HepG2 (cell line): ENCODE measurements around the gene INTS14. TPM values are rescaled to one million over a fixed set of nuclear protein-coding genes. Genes with fewer than 3 reads are reported as not detected.

Experiments
- ATAC-seq: fragments of 200-7000 bp; cut with Tn5 transposase; 3 replicates; pipeline ENCODE4 v1.9.1; 2020; ENCODE audit warnings: mild to moderate bottlenecking, moderate library complexity
- BruUV-seq: library from RNA; stranded (reverse); fragments of 400-500 nt; replicated peaks from 2 replicates; lab custom pipeline; 2021; lab: Mats Ljungman, UMichigan
- CTCF ChIA-PET: fragments of 300-600 bp; formaldehyde crosslinking; extraction: SDS; loops from one replicate; lab custom pipeline; 2021; ENCODE audit warnings: low total read pairs, inconsistent platforms, low intra/inter-chr PET ratio; lab: Yijun Ruan, JAX
- POLR2A ChIA-PET: fragments of 350-600 bp; sonication (Branson Sonifier 250); formaldehyde crosslinking; loops from one replicate; lab custom pipeline; 2020; ENCODE audit warnings: antibody characterized with exemption, inconsistent platforms; lab: Yijun Ruan, JAX
- DNase-seq: peaks from one replicate; pipeline ENCODE4 v3.0.0-alpha.2; 2015; ENCODE audit warnings: low spot score
- FAIRE-seq: peaks from 3 replicates; lab custom pipeline; 2011; peaks lifted over from hg19 to GRCh38; lab: Jason Lieb, UNC
- H2AFZ ChIP-seq: one replicate; pipeline ENCODE4 v1.6.1; 2011; ENCODE audit warnings: low read length, inconsistent platforms
- H3K27ac ChIP-seq: fragments of 300-600 bp; 3 replicates; pipeline ENCODE4 v1.8.0; 2011; ENCODE audit warnings: mixed run types, mild to moderate bottlenecking, mixed read lengths, low read length, inconsistent platforms; ENCODE audit not compliant: insufficient read depth; ENCODE audit errors: extremely low read length
- H3K27me3 ChIP-seq, 2 experiments: fragments of 200-600 bp in 1 of 2; 2 replicates in 1 of 2; 3 replicates in 1 of 2; pipeline versions ENCODE4 v1.6.0 to v1.8.0; 2011; ENCODE audit warnings: low read length in 2 of 2, mild to moderate bottlenecking in 2 of 2, moderate library complexity in 2 of 2, inconsistent platforms in 1 of 2; ENCODE audit not compliant: insufficient read depth in 2 of 2, control insufficient read depth in 1 of 2
- H3K36me3 ChIP-seq, 2 experiments: fragments of 200-600 bp in 1 of 2; replicated peaks in 1 of 2; 2 replicates in 1 of 2; 3 replicates in 1 of 2; pipeline versions ENCODE4 v1.5.1 to v1.8.0; 2011; ENCODE audit warnings: low read length in 2 of 2, inconsistent platforms in 1 of 2; ENCODE audit not compliant: insufficient read depth in 2 of 2, control insufficient read depth in 1 of 2
- H3K4me1 ChIP-seq: 2 replicates; pipeline ENCODE4 v1.5.1; 2012; ENCODE audit warnings: low read length, inconsistent platforms; ENCODE audit not compliant: insufficient read depth
- H3K4me2 ChIP-seq: 2 replicates; pipeline ENCODE4 v1.6.0; 2011; ENCODE audit warnings: low read depth, low read length, inconsistent platforms
- H3K4me3 ChIP-seq, 3 experiments: fragments of 200-600 bp in 1 of 3; sonication (generic), shearing (Covaris generic) in 1 of 3; replicated peaks in 1 of 3; 2 replicates each; pipeline ENCODE4 v1.5.1; 2011 to 2016; ENCODE audit warnings: low read length in 3 of 3, inconsistent platforms in 2 of 3, low read depth in 2 of 3, mild to moderate bottlenecking in 2 of 3, control low read depth in 1 of 3, mixed read lengths in 1 of 3; ENCODE audit not compliant: insufficient read depth in 1 of 3
- H3K79me2 ChIP-seq: one replicate; pipeline ENCODE4 v1.6.1; 2011; ENCODE audit warnings: low read length, inconsistent platforms; ENCODE audit not compliant: insufficient read depth
- H3K9ac ChIP-seq: 2 replicates; pipeline ENCODE4 v1.6.0; 2011; ENCODE audit warnings: mild to moderate bottlenecking, low read depth, low read length, inconsistent platforms; ENCODE audit not compliant: insufficient read depth
- H3K9me3 ChIP-seq: 2 replicates; pipeline ENCODE4 v1.5.1; 2012; ENCODE audit warnings: mild to moderate bottlenecking, low read length
- H4K20me1 ChIP-seq: 2 replicates; pipeline ENCODE4 v1.6.0; 2011; ENCODE audit warnings: inconsistent platforms, mild to moderate bottlenecking, low read length, moderate library complexity; ENCODE audit not compliant: insufficient read depth
- HNF4A ChIP-seq: sonication (generic); formaldehyde crosslinking; IDR thresholded peaks from 2 replicates; pipeline ENCODE4 v1.4.0; 2020; ENCODE audit warnings: missing genetic modification reagents
- HOXD1 ChIP-seq: sonication (generic); formaldehyde crosslinking; IDR thresholded peaks from 2 replicates; pipeline ENCODE4 v1.5.0; 2020; ENCODE audit warnings: missing genetic modification reagents
- KDM4B ChIP-seq: sonication (generic); formaldehyde crosslinking; IDR thresholded peaks from 2 replicates; pipeline ENCODE4 v1.4.0; 2020; ENCODE audit warnings: missing genetic modification reagents
- NBN ChIP-seq: fragments of 450-650 bp; conservative IDR thresholded peaks from 2 replicates; pipeline ENCODE4 v1.6.1; 2017
- RAD21 ChIP-seq: fragments of 450-650 bp; formaldehyde crosslinking; IDR thresholded peaks from 2 replicates; pipeline ENCODE4 v1.5.0; 2020; ENCODE audit warnings: mild to moderate bottlenecking
- SNAPC2 ChIP-seq: sonication (generic); formaldehyde crosslinking; IDR thresholded peaks from 2 replicates; pipeline ENCODE4 v1.8.1; 2022; ENCODE audit warnings: mild to moderate bottlenecking, missing genetic modification reagents
- SRSF4 ChIP-seq: fragments of 200-400 bp; formaldehyde crosslinking; IDR thresholded peaks from one replicate; pipeline ENCODE4 v1.6.1; 2018; ENCODE audit warnings: mild to moderate bottlenecking, low read depth, low read length, moderate library complexity; ENCODE audit not compliant: poor library complexity, severe bottlenecking
- ZBTB38 ChIP-seq: sonication (generic); formaldehyde crosslinking; IDR thresholded peaks from 2 replicates; pipeline ENCODE4 v1.5.1; 2020; ENCODE audit warnings: mild to moderate bottlenecking, missing genetic modification reagents
- ZNF382 ChIP-seq: sonication (generic); formaldehyde crosslinking; IDR thresholded peaks from 2 replicates; pipeline ENCODE4 v1.5.0; 2020; ENCODE audit warnings: missing genetic modification reagents, mild to moderate bottlenecking, borderline replicate concordance
- ZNF607 ChIP-seq: sonication (generic); formaldehyde crosslinking; IDR thresholded peaks from 2 replicates; pipeline ENCODE4 v1.5.1; 2020; ENCODE audit warnings: missing genetic modification reagents, mild to moderate bottlenecking, borderline replicate concordance
- ZNF768 ChIP-seq: sonication (generic); formaldehyde crosslinking; IDR thresholded peaks from 2 replicates; pipeline ENCODE4 v1.4.0; 2020; ENCODE audit warnings: missing genetic modification reagents
- ZNF773 ChIP-seq: sonication (generic); formaldehyde crosslinking; IDR thresholded peaks from 2 replicates; pipeline ENCODE4 v1.4.0; 2020; ENCODE audit warnings: missing genetic modification reagents, borderline replicate concordance
- ZNF891 ChIP-seq: sonication (generic); formaldehyde crosslinking; IDR thresholded peaks from 2 replicates; pipeline ENCODE4 v1.5.0; 2020; ENCODE audit warnings: mild to moderate bottlenecking, missing genetic modification reagents
- ZSCAN29 ChIP-seq: sonication (generic); formaldehyde crosslinking; conservative IDR thresholded peaks from 2 replicates; pipeline ENCODE4 v1.4.0; 2020; ENCODE audit warnings: mild to moderate bottlenecking, missing genetic modification reagents
- WGBS: methylation state at CpG from one replicate; pipeline ENCODE4 v1.1.6; 2017; ENCODE audit warnings: low lambda C conversion rate; 5-methylcytosine and 5-hydroxymethylcytosine counted together
- in situ Hi-C: cut with HindIII; loops from 2 replicates; pipeline ENCODE4 v1.10.0; 2017; ENCODE audit warnings: low pct_unique_long_range_greater_than_20kb; ENCODE audit not compliant: extremely low pct_ligation_motif_present
- intact Hi-C: fragments of 100-400 bp; cut with micrococcal nuclease; formaldehyde crosslinking; loops from one replicate; pipeline ENCODE4 v1.10.0; 2022; ENCODE audit not compliant: unreplicated experiment
- polyA plus RNA-seq, 8 experiments: library from polyadenylated mRNA; depleted of rRNA in 3 of 8; stranded (reverse) in 7 of 8; unstranded in 1 of 8; fragments of >200 nt; fragmentation: Illumina TruSeq in 4 of 8; extraction: Trizol in 4 of 8; gene quantifications; 2 replicates each; pipeline versions ENCODE4 v1.2.1 to v1.2.3, GENCODE V29; 2011 to 2016; ENCODE audit warnings: low read depth in 4 of 8, missing spikeins in 1 of 8, mixed read lengths in 1 of 8; ENCODE audit not compliant: insufficient read depth in 1 of 8
- total RNA-seq, 5 experiments: library from RNA; depleted of rRNA; stranded (reverse); fragments of >200 nt; fragmentation: Illumina TruSeq; extraction: Trizol; gene quantifications; 2 replicates each; pipeline ENCODE4 v1.2.3, GENCODE V29; 2016; ENCODE audit warnings: low read depth in 1 of 5
- TF ChIP-seq, protein P1 (sequence below): sonication (generic); formaldehyde crosslinking; IDR thresholded peaks from 2 replicates; pipeline ENCODE4 v1.5.0; 2020; ENCODE audit warnings: missing genetic modification reagents
- TF ChIP-seq, protein P2 (sequence below): sonication (generic); formaldehyde crosslinking; IDR thresholded peaks from 2 replicates; pipeline ENCODE4 v1.8.0; 2022; ENCODE audit warnings: missing genetic modification reagents, mild to moderate bottlenecking, inconsistent platforms, borderline replicate concordance

INTS14 gene
- total and polyA plus RNA-seq, 2 of the 13 experiments (the other 11 are each of a cell fraction or from before 2014, with no cell fraction given), result 41.4 to 52.0 TPM

DNA sequence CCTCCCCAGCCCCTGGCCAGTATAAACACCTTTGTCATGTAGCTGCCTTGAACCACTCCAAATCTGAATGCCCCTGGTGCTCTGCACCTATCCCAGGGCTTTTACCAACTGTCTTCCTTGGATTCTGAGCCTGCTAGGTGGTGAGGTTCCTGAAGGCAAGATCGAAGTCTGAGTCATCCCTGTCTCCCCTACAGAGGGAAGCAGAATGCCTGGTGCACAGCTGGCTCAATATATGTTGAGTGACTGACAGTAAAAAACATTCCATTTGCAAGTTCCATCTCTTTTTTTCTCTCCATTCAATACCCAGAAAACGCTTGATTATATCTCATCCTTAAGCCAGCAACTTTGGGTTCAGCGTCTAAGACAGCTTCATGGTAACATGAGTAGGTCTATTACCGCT lies 35.6 kb upstream of the INTS14 start (continued):
- TF ChIP-seq, protein P1, sequence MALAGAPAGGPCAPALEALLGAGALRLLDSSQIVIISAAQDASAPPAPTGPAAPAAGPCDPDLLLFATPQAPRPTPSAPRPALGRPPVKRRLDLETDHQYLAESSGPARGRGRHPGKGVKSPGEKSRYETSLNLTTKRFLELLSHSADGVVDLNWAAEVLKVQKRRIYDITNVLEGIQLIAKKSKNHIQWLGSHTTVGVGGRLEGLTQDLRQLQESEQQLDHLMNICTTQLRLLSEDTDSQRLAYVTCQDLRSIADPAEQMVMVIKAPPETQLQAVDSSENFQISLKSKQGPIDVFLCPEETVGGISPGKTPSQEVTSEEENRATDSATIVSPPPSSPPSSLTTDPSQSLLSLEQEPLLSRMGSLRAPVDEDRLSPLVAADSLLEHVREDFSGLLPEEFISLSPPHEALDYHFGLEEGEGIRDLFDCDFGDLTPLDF (CRISPR knock-in tag), result no peak
- TF ChIP-seq ZNF773, result no peak
- TF ChIP-seq ZNF768 (CRISPR knock-in tag), result no peak
- no peak for TF ChIP-seq SRSF4
- TF ChIP-seq ZSCAN29 (CRISPR knock-in tag), result no peak
- no peak for TF ChIP-seq NBN
- no peak for TF ChIP-seq RAD21 (CRISPR knock-in tag)
- no peak for TF ChIP-seq HNF4A (CRISPR knock-in tag)
- TF ChIP-seq ZNF891 (CRISPR knock-in tag), result no peak

DNA sequence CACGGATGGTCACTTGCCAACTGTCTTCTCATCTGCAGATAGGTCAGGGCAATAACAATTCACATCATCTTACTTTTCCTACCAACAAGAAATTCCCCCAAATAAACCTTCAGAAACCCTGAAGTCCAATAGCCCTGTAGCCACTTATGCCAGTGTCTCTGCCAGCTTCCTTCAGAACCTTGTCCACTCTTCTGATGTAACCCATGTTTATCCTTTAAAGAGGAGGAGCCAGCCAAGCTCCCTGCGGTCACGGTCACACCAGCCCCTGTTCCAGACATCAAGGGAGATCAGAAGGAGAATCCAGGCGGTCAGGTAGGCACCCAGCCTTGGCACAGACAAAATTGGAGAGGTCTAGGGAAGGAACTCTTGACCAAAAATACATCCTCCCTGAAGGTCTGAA lies 34.5 kb upstream of the INTS14 start:
- no TSS peak for BruUV-seq
- FAIRE-seq (no peak), DNase-seq (no peak), ATAC-seq (no peak)
- Histone ChIP-seq H3K27ac (no peak overlapping the region), H3K9ac (no peak overlapping the region), H3K9me3 (no peaks in the 10 kb centered on the region), H3K4me1 (no peaks in the 10 kb centered on the region), H3K4me3 (no peak overlapping the region), H3K27me3 (no peaks in the 10 kb centered on the region; a peak in 1 of 5 replicates), H4K20me1 (no peaks in the 10 kb centered on the region), H2AFZ (no peak overlapping the region), H3K36me3 (peaks cover 0 to 3% of the 10 kb centered on the region in 2 experiments; a peak in 2 of 5 replicates), H3K4me2 (no peak overlapping the region), H3K79me2 (no peaks in the 10 kb centered on the region)
- intact Hi-C loops (no loop called here), in situ Hi-C loops (loop anchor here (25.0 kb wide), 1 partner anchor 217 kb away; the partner anchor contains the start of gene RAB11A)
- 86% methylated on average over 4 of the region's 4 CpGs for WGBS
- POLR2A ChIA-PET, result no interaction called here
- TF ChIP-seq ZNF607 (CRISPR knock-in tag), result no peak
- no peak for TF ChIP-seq KDM4B (CRISPR knock-in tag)
- TF ChIP-seq ZBTB38, result no peak
- TF ChIP-seq, protein P2, sequence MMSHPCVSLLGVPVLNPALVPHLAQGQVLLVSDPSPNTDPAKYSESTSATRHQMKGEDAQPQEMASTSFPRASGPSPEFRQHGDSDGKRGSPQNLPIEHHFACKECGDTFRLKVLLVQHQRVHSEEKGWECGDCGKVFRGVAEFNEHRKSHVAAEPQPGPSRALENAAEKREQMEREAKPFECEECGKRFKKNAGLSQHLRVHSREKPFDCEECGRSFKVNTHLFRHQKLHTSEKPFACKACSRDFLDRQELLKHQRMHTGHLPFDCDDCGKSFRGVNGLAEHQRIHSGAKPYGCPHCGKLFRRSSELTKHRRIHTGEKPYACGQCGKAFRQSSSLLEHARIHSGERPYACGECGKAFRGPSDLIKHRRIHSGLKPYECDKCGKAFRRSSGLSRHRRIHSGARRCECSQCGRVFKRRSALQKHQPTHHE (CRISPR knock-in tag), result no peak
- no peak for TF ChIP-seq ZNF382
- no peak for TF ChIP-seq SNAPC2
- no peak for TF ChIP-seq HOXD1 (CRISPR knock-in tag)
- CTCF ChIA-PET, result no interaction called here
